Activated CD8-positive, alpha-beta memory T cell treated with anti-CD3 and anti-CD28 coated beads for 24 hours (primary cell): ENCODE measurements around the gene SCYL1.

Experiments used
- DNase-seq: peaks from one replicate; pipeline ENCODE4 v3.0.0-alpha.2; 2020

The SCYL1 gene

GRCh38 chr11:65572356-65573051 lies 47.6 kb downstream of the SCYL1 start, which contains the start of gene FAM89B:
Gene FAM89B (plus strand): TSS chr11:65572538. CDS start chr11:65572670, 132 bp downstream.
- peak; percentile 92 for DNase-seq

GRCh38 chr11:65573391-65574079 lies 48.7 kb downstream of the SCYL1 start:
- no peak for DNase-seq

GRCh38 chr11:65574109-65574810 lies 49.4 kb downstream of the SCYL1 start:
- peak; percentile 94 for DNase-seq

GRCh38 chr11:65574811-65575567 lies 50.1 kb downstream of the SCYL1 start:
- DNase-seq: no peak

GRCh38 chr11:65575568-65576231 lies 50.8 kb downstream of the SCYL1 start, which contains the start of gene EHBP1L1:
Gene EHBP1L1 (plus strand): TSS chr11:65576053. CDS start chr11:65576303, 250 bp downstream.
- DNase-seq: peak; percentile 88

GRCh38 chr11:65576232-65576866 lies 51.5 kb downstream of the SCYL1 start:
- DNase-seq: no peak

- DNase-seq: no peak
Observed at GRCh38 chr11:65576867-65577755, 52.2 kb downstream of the SCYL1 start.

GRCh38 chr11:65577756-65578109 lies 52.9 kb downstream of the SCYL1 start:
- DNase-seq: no peak

- DNase-seq: no peak
Observed at GRCh38 chr11:65578134-65578533, 53.3 kb downstream of the SCYL1 start.

- no peak for DNase-seq
Observed at GRCh38 chr11:65578667-65579066, 53.8 kb downstream of the SCYL1 start.

GRCh38 chr11:65579291-65579690 lies 54.4 kb downstream of the SCYL1 start:
- no peak for DNase-seq

- DNase-seq: no peak
Observed at GRCh38 chr11:65580031-65580692, 55.3 kb downstream of the SCYL1 start.

GRCh38 chr11:65580756-65581155 lies 55.9 kb downstream of the SCYL1 start:
- DNase-seq: no peak

GRCh38 chr11:65581928-65582327 lies 57.0 kb downstream of the SCYL1 start:
- no peak for DNase-seq

GRCh38 chr11:65583589-65583988 lies 58.7 kb downstream of the SCYL1 start:
- no peak for DNase-seq

GRCh38 chr11:65584106-65584505 lies 59.2 kb downstream of the SCYL1 start:
- no peak for DNase-seq

- DNase-seq: no peak
Observed at GRCh38 chr11:65584723-65585171, 59.9 kb downstream of the SCYL1 start.

- DNase-seq: no peak
Observed at GRCh38 chr11:65585396-65586246, 60.7 kb downstream of the SCYL1 start.

GRCh38 chr11:65586247-65586630 lies 61.4 kb downstream of the SCYL1 start:
- no peak for DNase-seq
